OCI-LY7 (cell line): Measurements from ENCODE around the gene C12orf43. TPM values are rescaled to one million over a fixed set of nuclear protein-coding genes. Genes with fewer than 3 reads are reported as not detected.

Source experiments
- BruUV-seq: library from RNA; stranded (reverse); fragments of 400-500 nt; replicated peaks from 2 replicates; lab custom pipeline; 2021; lab: Mats Ljungman, UMichigan
- CTCF ChIA-PET: fragments of 300-600 bp; sonication (Branson Sonifier 250); formaldehyde crosslinking; loops from one replicate; lab custom pipeline; 2022; ENCODE audit warnings: antibody characterized with exemption; ENCODE audit not compliant: unreplicated experiment; lab: Charles Lee
- POLR2A ChIA-PET: fragments of 300-600 bp; sonication (Branson Sonifier 250); formaldehyde crosslinking; loops from one replicate; lab custom pipeline; 2022; ENCODE audit warnings: antibody characterized with exemption; lab: Charles Lee
- DNase-seq: peaks from one replicate; pipeline ENCODE4 v3.0.0-alpha.2; 2015; ENCODE audit warnings: low spot score
- H2AFZ ChIP-seq: fragments of 200-600 bp; sonication (generic), shearing (Covaris generic); 2 replicates; pipeline ENCODE4 v1.6.1; 2014; ENCODE audit warnings: mild to moderate bottlenecking, antibody characterized with exemption, low read length, moderate library complexity
- H3K27ac ChIP-seq: fragments of 200-600 bp; sonication (generic); 2 replicates; pipeline ENCODE4 v1.5.1; 2014; ENCODE audit warnings: mixed run types, low read depth, mild to moderate bottlenecking, moderate library complexity, low read length, inconsistent platforms; ENCODE audit not compliant: poor library complexity, severe bottlenecking
- H3K36me3 ChIP-seq: fragments of 200-600 bp; sonication (generic); 2 replicates; pipeline ENCODE4 v1.6.1; 2014; ENCODE audit warnings: mild to moderate bottlenecking, antibody characterized with exemption, low read length, moderate library complexity, mixed read lengths; ENCODE audit not compliant: insufficient read depth
- H3K4me1 ChIP-seq: fragments of 200-600 bp; sonication (generic); 2 replicates; pipeline ENCODE4 v1.5.1; 2014; ENCODE audit warnings: mild to moderate bottlenecking, low read length; ENCODE audit not compliant: insufficient read depth, poor library complexity, severe bottlenecking
- H3K4me2 ChIP-seq: fragments of 200-600 bp; sonication (generic); 2 replicates; pipeline ENCODE4 v1.6.1; 2014; ENCODE audit warnings: mild to moderate bottlenecking, low read length
- H3K4me3 ChIP-seq: fragments of 200-600 bp; sonication (generic); 2 replicates; pipeline ENCODE4 v1.5.1; 2014; ENCODE audit warnings: mild to moderate bottlenecking, low read depth, low read length; ENCODE audit not compliant: poor library complexity, severe bottlenecking
- H3K79me2 ChIP-seq: fragments of 200-600 bp; sonication (generic); 2 replicates; pipeline ENCODE4 v1.6.1; 2016; ENCODE audit warnings: low read depth, mild to moderate bottlenecking, low read length, moderate library complexity, mixed read lengths; ENCODE audit not compliant: insufficient read depth
- H3K9me2 ChIP-seq: fragments of 200-600 bp; sonication (generic); 2 replicates; pipeline ENCODE4 v1.6.1; 2016; ENCODE audit warnings: mild to moderate bottlenecking, low read length, mixed read lengths; ENCODE audit not compliant: insufficient read depth
- H3K9me3 ChIP-seq: fragments of 200-600 bp; sonication (generic); 2 replicates; pipeline ENCODE4 v1.6.1; 2014; ENCODE audit warnings: mild to moderate bottlenecking, mixed run types, low read length, mixed read lengths
- H4K20me1 ChIP-seq: fragments of 200-600 bp; sonication (generic); 2 replicates; pipeline ENCODE4 v1.6.1; 2014; ENCODE audit warnings: mild to moderate bottlenecking, antibody characterized with exemption, low read length, moderate library complexity, mixed read lengths; ENCODE audit not compliant: insufficient read depth
- EZH2phosphoT487 ChIP-seq: fragments of 200-600 bp; sonication (generic); IDR thresholded peaks from 2 replicates; pipeline ENCODE4 v1.6.1; 2018; ENCODE audit warnings: low read depth, borderline replicate concordance, mild to moderate bottlenecking, mixed run types, antibody characterized with exemption, low read length, moderate library complexity, mixed read lengths
- intact Hi-C: fragments of 100-400 bp; cut with micrococcal nuclease; formaldehyde crosslinking; loops from one replicate; pipeline ENCODE4 v1.10.0; 2022; ENCODE audit not compliant: unreplicated experiment
- total RNA-seq, 2 experiments: library from RNA; depleted of rRNA in 1 of 2; stranded (reverse); fragments of >200 nt in 1 of 2; shearing (Covaris generic) in 1 of 2; gene quantifications; 2 replicates each; pipeline ENCODE4 v1.2.3, GENCODE V29; 2014 to 2022
- TF ChIP-seq, protein P1 (sequence below): fragments of 200-600 bp; sonication (generic); conservative IDR thresholded peaks from 2 replicates; pipeline ENCODE4 v1.5.1; 2014; ENCODE audit warnings: mild to moderate bottlenecking, antibody characterized with exemption, low read length, moderate library complexity, mixed read lengths

The C12orf43 gene
- total RNA-seq, 2 experiments from 2014 or later: 21.4 to 24.7 TPM

DNA sequence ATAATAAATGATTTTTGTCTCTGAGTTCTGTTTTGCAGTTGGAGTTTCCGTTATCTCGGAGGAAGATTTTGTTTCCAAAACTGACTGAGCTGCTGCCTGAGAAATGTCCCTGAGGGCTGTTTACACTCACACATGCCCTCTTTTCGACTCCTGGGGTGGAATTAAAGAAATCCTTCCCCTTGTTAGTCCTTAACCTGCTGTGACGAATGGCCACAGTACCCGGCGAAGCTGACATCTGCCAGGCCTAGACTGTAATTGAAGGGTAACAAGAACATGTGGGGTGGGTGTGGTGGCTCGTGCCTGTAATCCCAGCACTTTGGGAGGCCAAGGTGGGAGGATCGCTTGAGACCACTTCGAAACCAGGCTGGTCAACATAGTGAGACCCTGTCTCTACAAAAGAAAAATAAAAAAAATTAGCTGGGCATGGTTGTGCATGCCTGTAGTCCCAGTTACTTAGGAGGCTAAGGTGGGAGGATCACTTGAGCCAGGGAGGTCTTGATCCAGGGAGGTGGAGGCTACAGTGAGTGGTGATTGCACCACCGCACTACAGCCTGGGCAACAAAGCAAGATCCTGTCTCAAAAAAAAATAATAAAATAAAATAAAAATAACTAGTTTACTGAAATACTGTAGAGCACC lies 14.4 kb upstream of the C12orf43 start:
- ChIA-PET POLR2A (no interaction called here), CTCF (no interaction called here)
- Histone ChIP-seq H3K36me3 (no peaks in the 10 kb centered on the region), H3K4me3 (no peak overlapping the region), H3K27ac (no peak overlapping the region), H3K4me2 (no peak overlapping the region), H3K9me2 (no peaks in the 10 kb centered on the region), H3K4me1 (no peaks in the 10 kb centered on the region), H3K79me2 (no peaks in the 10 kb centered on the region), H2AFZ (no peak overlapping the region), H4K20me1 (no peaks in the 10 kb centered on the region), H3K9me3 (no peaks in the 10 kb centered on the region)
- no TSS peak for BruUV-seq
- no peak for TF ChIP-seq EZH2phosphoT487
- TF ChIP-seq, protein P1, sequence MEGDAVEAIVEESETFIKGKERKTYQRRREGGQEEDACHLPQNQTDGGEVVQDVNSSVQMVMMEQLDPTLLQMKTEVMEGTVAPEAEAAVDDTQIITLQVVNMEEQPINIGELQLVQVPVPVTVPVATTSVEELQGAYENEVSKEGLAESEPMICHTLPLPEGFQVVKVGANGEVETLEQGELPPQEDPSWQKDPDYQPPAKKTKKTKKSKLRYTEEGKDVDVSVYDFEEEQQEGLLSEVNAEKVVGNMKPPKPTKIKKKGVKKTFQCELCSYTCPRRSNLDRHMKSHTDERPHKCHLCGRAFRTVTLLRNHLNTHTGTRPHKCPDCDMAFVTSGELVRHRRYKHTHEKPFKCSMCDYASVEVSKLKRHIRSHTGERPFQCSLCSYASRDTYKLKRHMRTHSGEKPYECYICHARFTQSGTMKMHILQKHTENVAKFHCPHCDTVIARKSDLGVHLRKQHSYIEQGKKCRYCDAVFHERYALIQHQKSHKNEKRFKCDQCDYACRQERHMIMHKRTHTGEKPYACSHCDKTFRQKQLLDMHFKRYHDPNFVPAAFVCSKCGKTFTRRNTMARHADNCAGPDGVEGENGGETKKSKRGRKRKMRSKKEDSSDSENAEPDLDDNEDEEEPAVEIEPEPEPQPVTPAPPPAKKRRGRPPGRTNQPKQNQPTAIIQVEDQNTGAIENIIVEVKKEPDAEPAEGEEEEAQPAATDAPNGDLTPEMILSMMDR: no peak
- intact Hi-C loops: no loop called here
- no peak for DNase-seq

DNA sequence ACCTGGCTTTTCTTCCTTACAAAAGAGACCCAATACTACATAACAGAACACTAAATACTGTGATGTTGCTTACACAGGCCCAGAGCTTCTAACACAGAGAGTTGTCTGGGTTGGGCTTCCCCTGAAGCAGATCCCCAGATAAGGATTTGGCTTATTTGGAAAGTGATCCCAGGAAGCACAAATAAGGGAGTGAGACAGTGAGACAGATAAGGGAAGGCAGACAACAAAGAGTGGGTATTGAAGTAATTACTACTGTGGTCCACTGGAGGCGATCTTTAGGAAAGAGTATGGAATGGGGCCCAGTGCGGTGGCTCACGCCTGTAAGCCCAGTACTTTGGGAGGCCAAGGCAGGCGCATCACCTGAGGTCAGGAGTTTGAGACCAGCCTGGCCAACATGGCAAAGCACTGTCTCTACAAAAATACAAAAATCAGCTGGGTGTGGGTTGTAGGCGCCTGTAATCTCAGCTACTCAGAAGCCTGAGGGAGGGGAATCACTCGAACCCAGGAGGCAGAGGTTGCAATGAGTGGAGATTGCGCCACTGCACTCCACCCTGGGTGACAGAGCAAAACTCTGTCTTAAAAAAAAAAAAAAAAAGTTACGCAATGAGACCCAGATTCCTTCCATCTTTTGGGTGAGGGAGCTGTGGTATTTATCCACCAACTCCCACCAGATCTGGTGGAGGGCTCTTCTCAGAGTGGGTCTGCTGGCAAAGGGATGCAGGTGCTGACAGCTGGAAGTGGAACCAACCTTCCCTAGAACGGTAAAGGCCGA lies 10.2 kb upstream of the C12orf43 start:
- POLR2A ChIA-PET: interaction anchor here (0.7 kb wide), 1 partner anchor 309 kb away, joined by 4 read pairs; no protein-coding TSS in a partner anchor
- Histone ChIP-seq H2AFZ (no peak overlapping the region), H4K20me1 (no peaks in the 10 kb centered on the region), H3K9me2 (no peaks in the 10 kb centered on the region), H3K4me1 (no peaks in the 10 kb centered on the region), H3K79me2 (no peaks in the 10 kb centered on the region), H3K36me3 (no peaks in the 10 kb centered on the region), H3K9me3 (no peaks in the 10 kb centered on the region), H3K4me3 (no peak overlapping the region), H3K27ac (no peak overlapping the region), H3K4me2 (no peak overlapping the region)
- DNase-seq: no peak
- CTCF ChIA-PET: no interaction called here
- TF ChIP-seq EZH2phosphoT487: no peak
- TF ChIP-seq, protein P1: no peak; the same call in 1 of the 2 replicates
- intact Hi-C loops: no loop called here
- no TSS peak for BruUV-seq
